NCI-H1092 treated with DMSO at 0.1 percent for 48 hours (cell line): ENCODE results near the gene GPC6.

Experiments
- DNase-seq: peaks from one replicate; lab custom pipeline; 2025; lab: John Stamatoyannopoulos, UW

GPC6 gene

DNA sequence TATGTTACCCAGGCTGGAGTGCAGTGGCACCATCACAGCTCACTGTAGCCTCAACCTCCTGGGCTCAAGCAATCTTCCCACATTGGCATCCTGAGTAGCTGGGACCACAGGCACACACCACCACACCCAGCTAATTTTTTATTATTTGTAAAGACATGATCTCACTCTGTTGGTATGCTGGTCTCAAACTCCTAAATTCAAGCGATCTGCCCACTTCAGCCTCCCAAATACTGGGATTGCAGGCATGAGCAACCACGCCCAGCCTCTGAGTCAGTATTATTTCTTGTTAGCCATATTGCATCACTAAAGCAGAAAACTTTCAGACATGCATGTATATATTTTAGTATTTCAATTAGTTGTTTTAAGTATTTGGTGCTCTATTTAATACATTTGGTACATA lies 376.4 kb downstream of the GPC6 start:
- no peak for DNase-seq

DNA sequence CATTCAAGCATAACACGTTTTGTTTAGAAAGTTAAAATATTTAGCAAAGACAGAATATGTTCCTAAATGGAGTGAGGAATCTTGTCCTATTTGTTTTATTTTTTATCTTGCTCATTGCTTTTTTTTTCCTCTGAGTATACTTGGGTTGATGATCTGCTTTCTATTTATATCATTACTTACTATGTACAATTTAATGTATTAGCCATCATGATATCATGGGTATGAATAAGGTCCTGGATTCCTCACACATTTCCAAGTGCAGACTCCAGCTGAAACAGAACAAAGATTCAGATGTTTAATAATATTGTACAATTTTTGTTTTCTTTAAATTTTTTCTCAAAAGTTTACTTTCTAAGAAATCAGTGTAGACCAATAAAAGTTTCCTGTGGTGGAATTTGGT lies 388.2 kb downstream of the GPC6 start:
- DNase-seq, result no peak

GRCh38 chr13:93620181-93620765 lies 393.7 kb downstream of the GPC6 start:
- DNase-seq, result no peak

DNA sequence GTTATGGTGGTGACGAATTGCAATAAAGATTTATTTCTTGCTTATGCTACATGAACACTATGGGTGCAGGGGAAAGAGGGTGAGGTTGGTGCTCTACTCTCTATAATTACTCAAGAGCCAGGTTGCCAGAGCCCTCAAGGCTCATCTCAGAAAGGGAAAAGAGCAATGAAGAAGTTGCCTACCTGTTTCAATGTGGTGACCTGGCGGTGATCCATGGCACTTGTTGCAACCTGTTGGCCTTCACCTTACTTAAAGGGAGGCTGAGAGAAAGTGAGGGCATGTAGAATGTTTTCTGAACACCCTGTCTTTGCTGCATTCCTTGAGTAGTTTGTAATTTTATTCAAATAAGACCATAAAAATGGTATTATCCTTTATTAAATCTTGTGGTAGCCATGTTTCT lies 394.4 kb downstream of the GPC6 start:
- no peak for DNase-seq

- no peak for DNase-seq
Measured at GRCh38 chr13:93621966-93622365, 395.4 kb downstream of the GPC6 start.

DNA sequence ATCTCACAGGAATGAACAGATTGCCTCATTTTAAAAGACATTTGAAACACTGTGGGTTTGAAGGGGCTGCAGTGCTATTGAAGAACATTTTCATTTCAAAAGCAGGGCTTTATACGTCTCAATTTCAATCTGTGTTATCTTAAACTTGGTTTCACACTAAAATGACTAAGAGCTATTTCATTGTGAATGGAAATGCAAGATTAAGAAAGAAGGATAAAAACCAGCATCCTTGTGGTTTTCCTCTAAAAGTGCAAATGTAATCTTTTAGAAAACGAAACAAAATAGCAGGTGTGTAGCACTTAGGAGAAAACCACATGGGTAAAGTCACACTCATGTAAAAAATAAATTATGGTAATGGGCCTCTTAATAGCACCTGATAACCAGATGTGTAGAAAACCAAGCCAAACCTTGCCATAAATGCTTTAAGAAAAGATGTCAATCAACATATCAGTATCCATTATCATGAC lies 397.7 kb downstream of the GPC6 start:
- DNase-seq, result no peak

DNA sequence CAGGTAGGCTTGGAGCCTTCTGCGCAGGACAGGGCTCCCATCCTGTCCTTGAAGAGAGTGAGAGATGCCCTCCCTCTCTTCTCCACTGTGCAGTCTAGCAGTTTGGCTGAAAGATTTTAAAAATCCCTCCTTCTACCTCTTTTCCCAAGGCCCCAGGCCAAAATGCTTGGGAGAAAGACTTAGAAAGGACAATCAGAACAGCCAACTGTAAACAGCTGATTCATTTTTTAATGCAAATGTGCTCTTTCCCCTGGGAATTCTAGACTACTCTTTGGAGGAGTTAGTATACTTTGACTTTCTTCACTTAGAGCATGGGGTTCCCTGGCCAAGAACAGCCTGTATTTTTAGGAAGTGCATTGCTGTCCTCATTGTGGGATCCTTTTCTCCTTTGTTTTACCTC lies 398.9 kb downstream of the GPC6 start:
- DNase-seq, result no peak

DNA sequence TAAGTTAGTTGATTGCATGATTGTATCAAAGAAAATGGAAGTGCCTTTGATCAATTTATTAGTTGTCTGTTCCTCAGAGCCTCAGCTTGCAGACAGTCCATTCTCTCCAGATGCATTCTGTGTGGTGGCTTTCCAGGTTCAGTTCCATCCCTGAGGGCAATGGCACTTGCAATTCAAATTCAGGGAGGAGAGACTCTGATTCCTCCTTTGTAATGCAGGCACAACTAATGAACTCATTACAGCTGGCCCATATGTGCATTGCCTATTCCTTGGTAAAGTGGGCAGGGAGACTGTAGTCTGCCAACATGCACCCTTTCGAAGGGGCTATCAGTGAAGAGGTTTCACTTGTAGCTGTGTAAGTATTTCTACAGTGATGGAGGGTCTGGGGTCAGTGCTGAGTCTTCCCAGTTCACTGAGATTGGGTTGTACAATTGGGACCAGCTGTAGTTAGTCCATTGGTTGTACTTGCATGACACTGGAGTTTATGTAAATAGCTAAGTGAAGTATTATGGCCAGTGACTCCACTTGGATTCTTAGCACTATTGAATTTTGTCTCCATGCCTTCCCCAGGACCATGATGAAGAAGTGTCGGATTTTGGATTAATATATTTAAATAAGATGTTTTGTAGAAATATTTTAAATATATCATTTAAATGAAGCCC lies 401.7 kb downstream of the GPC6 start:
- DNase-seq, result no peak

DNA sequence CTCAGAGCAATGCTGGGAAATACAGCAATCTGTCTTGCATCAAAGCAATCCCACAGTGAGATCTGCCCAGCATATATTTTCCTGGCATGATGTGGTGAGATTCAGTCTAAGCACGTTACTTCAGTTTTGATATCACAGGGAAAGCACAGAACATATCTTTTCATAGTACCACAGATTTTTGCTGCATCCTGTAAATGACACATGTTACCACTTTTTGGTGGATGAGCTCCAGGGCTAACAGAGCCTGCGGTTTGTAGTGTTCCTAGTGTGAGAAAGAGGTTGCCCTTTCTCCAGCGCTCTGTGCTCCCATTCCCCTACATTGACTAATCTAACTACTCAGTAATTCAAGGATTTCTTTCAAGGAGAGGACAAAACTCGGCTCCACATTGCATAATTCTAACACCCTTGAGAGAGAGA lies 409.0 kb downstream of the GPC6 start:
- DNase-seq, result no peak

GRCh38 chr13:93637852-93638251 lies 411.2 kb downstream of the GPC6 start:
- no peak for DNase-seq

DNA sequence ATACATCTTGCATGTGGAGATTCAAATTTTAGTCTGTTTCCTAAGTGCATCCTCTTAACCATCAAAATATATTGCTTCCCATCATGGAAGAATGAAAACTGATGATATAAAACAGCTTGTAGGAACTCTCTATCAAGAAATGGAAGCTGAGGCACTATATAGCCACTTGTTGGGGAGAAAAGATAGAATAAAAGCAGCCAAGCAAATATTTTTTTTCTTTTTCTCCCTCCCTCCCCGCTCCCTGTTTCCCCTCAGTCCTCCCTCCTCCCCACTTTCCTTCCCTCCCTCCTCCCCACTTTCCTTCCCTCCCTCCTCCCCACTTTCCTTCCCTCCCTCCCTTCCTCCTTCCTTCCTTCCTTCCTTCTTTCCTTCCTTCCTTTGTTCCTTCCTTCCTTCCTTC lies 413.8 kb downstream of the GPC6 start:
- DNase-seq, result no peak

DNA sequence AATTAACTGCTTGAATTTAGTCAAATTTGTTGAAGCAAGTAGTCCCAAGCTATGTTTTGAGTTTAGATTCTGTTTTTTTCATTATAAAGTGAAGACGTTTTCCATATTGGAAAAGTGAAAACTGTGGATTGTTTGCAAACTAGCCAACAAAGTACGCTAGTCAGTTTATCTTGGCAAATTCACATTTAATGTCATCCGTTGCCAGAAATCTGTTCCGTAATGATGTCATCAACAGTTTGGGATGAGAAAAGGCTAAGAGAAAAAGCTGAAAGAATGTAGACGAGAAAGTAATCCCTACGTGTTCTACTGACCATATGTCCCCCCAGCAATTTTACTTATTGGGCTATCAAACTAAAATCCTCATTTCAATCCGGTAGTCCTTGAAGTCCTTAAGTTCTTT lies 419.6 kb downstream of the GPC6 start:
- DNase-seq, result no peak

- DNase-seq, result no peak
Measured at GRCh38 chr13:93649496-93649895, 422.9 kb downstream of the GPC6 start.

- DNase-seq, result no peak
Measured at GRCh38 chr13:93653776-93654175, 427.2 kb downstream of the GPC6 start.

DNA sequence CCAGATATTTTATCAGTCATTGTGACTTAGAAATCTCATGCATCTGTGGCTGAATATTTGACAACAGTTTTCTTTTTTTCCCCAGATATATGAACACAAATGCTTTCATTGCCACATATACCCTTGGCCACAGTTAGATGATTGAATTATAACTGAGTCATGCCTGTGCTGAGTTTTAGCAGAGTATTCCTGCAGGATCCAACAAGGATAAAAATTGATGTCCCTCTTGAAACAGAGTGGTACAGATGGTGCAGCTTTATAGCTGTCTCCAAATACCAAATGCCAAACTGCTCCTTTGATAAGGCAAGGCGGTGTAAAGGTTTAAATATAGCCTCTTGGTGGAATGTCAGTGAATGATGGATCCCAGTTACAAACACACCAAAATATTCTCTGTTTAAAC lies 428.5 kb downstream of the GPC6 start:
- DNase-seq, result no peak

DNA sequence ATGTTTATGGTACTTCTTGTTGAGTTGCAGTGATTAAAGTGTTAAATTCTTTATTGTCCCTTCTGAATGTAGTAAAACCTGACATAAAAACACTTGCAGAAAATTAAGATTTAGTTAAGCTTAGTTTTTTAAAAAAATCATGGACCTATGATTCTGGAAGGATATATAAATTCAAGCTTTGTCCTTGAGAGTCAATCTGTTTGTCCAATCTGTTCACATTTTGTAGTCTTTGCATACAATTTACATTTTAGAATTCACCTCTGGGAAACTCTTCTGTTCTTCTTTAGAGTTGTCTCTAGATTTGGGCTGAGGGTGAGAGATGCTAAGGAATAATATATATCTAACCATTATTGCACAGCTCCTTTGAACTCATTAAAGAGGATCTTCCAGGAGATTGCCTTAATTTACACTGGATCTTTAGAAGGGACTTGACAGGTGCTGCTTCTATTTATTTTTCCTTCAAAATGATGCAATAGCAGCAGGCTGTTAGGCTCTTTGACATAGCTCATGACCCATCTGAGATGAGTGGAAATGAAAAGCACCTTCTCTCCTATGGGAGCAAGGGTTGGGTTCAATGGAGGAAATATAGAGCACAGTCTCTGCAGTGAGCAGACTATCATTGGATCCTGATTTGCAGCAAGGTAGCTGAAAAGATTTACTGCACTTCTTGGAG lies 433.9 kb downstream of the GPC6 start:
- DNase-seq, result no peak

DNA sequence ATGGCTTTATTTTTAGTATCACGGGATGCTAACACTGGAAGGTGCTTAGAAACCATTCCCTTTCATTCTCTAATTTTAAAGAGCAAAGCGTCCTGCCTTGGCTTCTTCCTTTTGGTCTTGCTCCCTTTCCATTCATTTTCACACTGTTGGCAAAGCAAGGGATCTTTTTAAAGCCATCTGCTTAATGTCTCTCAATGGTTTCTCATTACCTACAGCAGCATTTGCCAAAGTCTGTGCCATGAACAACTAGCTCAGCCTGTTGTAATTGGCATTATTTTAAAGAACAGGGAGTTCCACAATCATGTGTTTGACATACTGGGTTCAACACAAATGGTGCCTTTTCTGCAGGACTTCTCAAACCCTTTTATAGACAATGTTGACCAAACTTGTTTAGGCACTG lies 444.3 kb downstream of the GPC6 start:
- DNase-seq, result peak; percentile 68

DNA sequence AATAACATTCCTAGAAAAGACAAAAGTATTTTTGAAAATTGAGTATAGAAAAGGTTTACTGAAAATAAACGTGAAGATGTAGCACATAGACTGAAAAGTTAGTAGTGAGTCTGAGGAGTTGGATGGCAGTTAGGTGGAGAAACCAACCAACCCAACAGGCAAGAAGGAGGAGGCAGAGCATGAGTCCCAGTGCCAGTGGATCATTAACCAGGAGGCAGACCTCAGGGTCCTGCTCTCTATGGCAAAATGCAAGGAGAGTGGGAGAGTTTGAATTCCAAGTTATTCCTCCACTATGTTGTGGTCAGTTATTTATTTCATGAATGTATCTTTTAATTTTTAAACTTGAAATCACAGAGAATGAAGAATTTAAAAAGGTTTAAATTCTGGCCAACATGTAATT lies 446.4 kb downstream of the GPC6 start:
- no peak for DNase-seq

DNA sequence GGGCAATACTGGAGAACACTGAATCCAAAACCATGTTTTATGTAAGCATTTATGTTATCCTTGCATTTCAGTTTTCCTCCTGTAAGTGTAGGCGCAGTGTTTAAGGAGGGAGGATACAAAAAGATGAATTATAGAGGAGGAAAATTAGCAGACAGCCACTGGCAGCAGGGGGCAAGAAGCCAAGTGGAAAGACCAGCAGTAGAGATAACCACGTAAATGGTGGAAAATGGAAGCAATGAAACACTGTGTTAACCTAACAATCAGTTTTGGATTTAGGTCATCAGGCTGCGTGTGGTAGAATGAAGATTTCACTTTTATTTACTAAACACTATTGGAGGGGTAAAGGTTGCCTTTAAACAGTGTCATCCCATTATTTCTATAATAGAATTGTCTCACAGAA lies 447.3 kb downstream of the GPC6 start:
- DNase-seq, result no peak

DNA sequence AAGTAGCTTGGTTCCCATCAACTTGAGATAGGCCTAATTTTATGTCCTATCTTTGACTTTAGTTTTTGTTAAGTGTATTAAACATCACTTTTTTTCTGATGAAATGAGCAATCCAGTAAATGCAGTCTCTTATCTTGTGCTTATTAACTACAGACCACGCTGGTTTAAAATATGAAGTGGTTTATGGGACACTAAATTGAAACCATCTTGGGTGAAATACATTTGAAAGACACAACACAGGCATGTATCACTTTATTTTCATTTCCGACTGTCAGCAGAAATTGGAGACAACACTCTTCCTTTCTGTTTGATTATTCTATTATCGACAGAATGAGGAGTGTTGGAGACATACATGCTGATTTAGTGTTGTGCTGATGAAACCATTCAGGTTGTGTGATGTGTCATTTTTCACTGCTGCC lies 447.7 kb downstream of the GPC6 start:
- DNase-seq, result no peak

GRCh38 chr13:93680329-93680728 lies 453.7 kb downstream of the GPC6 start:
- no peak for DNase-seq

DNA sequence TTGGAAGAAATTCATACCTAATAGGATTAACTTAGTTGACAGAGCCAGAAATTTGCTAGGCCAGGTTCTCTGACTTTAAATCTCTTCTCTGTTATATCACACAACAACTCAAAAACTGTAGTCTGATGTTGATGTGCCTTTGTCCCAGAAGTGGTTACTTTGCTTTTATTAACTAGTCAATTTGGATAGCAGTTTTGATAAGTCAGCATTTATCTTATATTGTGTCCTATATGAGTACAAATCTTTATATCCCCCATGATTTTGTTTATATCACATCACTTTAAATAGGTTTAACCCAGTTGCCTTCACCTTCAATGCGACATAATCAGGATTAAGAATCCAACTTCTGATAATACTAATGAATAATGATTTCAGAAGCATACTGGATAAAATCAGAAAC lies 459.3 kb downstream of the GPC6 start:
- no peak for DNase-seq

DNA sequence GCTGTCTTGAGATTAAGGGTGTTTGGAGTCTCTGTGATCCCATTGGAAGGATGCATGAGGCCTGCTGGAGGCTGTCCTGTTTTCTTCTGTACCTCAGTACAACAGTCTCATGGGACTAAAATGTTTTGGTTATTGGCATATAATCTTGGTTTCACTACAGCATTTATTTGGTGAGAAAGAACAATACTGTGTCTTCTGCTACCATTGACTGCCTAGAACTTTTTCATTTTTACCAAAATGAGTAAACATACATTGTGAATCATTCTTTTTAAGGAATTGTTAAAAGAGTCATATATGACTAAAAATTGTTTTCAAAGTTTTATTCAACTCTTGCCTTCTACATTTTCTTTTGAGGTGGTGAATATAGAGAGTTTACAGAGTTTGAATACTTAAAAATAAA lies 459.8 kb downstream of the GPC6 start:
- no peak for DNase-seq

- no peak for DNase-seq
Measured at GRCh38 chr13:93687261-93687660, 460.7 kb downstream of the GPC6 start.
